NCI-H748 (cell line): ENCODE measurements around the gene UVRAG.

Source experiments
- DNase-seq: peaks from one replicate; lab custom pipeline; 2025; ENCODE audit not compliant: unreplicated experiment; lab: John Stamatoyannopoulos, UW

The UVRAG gene

GRCh38 chr11:76131671-76132631 lies 316.9 kb downstream of the UVRAG start:
- DNase-seq: no peak

GRCh38 chr11:76134239-76134638 lies 319.2 kb downstream of the UVRAG start:
- DNase-seq: no peak

GRCh38 chr11:76135491-76135890 lies 320.5 kb downstream of the UVRAG start:
- no peak for DNase-seq

- DNase-seq: no peak
Measured at GRCh38 chr11:76139314-76139713, 324.3 kb downstream of the UVRAG start.

GRCh38 chr11:76140912-76141574 lies 326.0 kb downstream of the UVRAG start:
- DNase-seq: no peak

- DNase-seq: no peak
Measured at GRCh38 chr11:76141901-76142588, 327.0 kb downstream of the UVRAG start.

GRCh38 chr11:76143274-76143673 lies 328.3 kb downstream of the UVRAG start:
- DNase-seq: no peak

- DNase-seq: no peak
Measured at GRCh38 chr11:76147106-76147740, 332.2 kb downstream of the UVRAG start.

- DNase-seq: no peak
Measured at GRCh38 chr11:76148231-76148630, 333.2 kb downstream of the UVRAG start.

- DNase-seq: no peak
Measured at GRCh38 chr11:76148941-76149613, 334.1 kb downstream of the UVRAG start.

- no peak for DNase-seq
Measured at GRCh38 chr11:76149713-76150112, 334.7 kb downstream of the UVRAG start.

- no peak for DNase-seq
Measured at GRCh38 chr11:76150141-76150540, 335.1 kb downstream of the UVRAG start.

GRCh38 chr11:76151556-76152085 lies 336.6 kb downstream of the UVRAG start:
- DNase-seq: peak; percentile 92

- no peak for DNase-seq
Measured at GRCh38 chr11:76152086-76152681, 337.2 kb downstream of the UVRAG start.

- no peak for DNase-seq
Measured at GRCh38 chr11:76152741-76153570, 337.9 kb downstream of the UVRAG start.

- DNase-seq: no peak
Measured at GRCh38 chr11:76153571-76153923, 338.5 kb downstream of the UVRAG start.

GRCh38 chr11:76155500-76156227 lies 340.7 kb downstream of the UVRAG start:
- no peak for DNase-seq

- DNase-seq: no peak
Measured at GRCh38 chr11:76156971-76157427, 342.0 kb downstream of the UVRAG start.
